ENCODE data around the gene PALD1. TPM values are rescaled to one million over a fixed set of nuclear protein-coding genes. Genes with fewer than 3 reads are reported as not detected.

Gene PALD1
- polyA plus RNA-seq, 1 of the 3 experiments (the other 2 are of a cell fraction), result 0.16 TPM

DNA sequence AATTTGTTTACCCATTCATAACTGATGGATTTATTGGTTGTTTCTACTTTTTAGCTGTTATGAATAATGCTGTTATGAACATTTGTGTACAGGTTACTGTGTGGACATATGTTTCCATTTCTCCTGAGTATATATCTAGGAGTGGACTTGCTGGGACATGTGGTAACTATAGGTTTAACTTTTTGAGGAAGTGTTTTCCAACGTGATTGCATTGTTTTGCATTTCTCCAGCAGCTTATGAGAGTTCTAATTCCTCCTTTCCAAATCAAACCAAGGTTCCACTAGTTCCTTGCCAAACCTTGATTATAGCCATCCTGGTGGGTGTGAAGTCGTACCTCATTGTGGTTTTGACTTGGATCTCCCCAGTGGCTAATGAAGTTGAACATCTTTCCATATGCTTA, 126.6 kb downstream of the PALD1 start:
- Histone ChIP-seq H3K9me2 (no peaks in the 10 kb centered on the region), H3K36me3 (replicated peaks in 1 of 2; ENCODE audit: control insufficient read depth in 1 of 2, insufficient read depth in 2 of 2, low read length in 1 of 2) (no peaks in the 10 kb centered on the region), H4K20me1 (ENCODE audit: insufficient read depth) (no peaks in the 10 kb centered on the region), H3F3A (replicated peaks; ENCODE audit: insufficient read depth) (no peaks in the 10 kb centered on the region), H3K27me3 (ENCODE audit: insufficient read depth) (no peaks in the 10 kb centered on the region), H3K9ac (no peak overlapping the region), H3K9me3 (no peaks in the 10 kb centered on the region), H3K4me2 (no peak overlapping the region), H3K27ac (ENCODE audit: low read depth in 2 of 2, low read length in 1 of 2) (no peak overlapping the region), H2AFZ (ENCODE audit: low read depth) (no peak overlapping the region), H3K4me1 (ENCODE audit: control insufficient read depth in 1 of 2, insufficient read depth in 2 of 2, low read depth in 1 of 2, low read length in 1 of 2) (peaks cover 0 to 5% of the 10 kb centered on the region in 2 experiments; a peak in 1 of 4 replicates), H3K4me3 (ENCODE audit: low read depth in 2 of 2, low read length in 1 of 2) (no peak overlapping the region), H3K79me2 (ENCODE audit: insufficient read depth) (no peaks in the 10 kb centered on the region)
- POLR2A ChIA-PET, result no interaction called here
- DNase-seq, result no peak
- TF ChIP-seq, protein P1, sequence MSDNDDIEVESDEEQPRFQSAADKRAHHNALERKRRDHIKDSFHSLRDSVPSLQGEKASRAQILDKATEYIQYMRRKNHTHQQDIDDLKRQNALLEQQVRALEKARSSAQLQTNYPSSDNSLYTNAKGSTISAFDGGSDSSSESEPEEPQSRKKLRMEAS (IDR thresholded peaks at IDR 0.05; ENCODE audit: low read depth), result no peak
- TF ChIP-seq CHD2 (IDR thresholded peaks at IDR 0.05; ENCODE audit: low read length, partially characterized antibody), result no peak
- no peak for TF ChIP-seq FOSL2 (IDR thresholded peaks at IDR 0.05; ENCODE audit: borderline replicate concordance, low read depth)
- TF ChIP-seq, protein P2, sequence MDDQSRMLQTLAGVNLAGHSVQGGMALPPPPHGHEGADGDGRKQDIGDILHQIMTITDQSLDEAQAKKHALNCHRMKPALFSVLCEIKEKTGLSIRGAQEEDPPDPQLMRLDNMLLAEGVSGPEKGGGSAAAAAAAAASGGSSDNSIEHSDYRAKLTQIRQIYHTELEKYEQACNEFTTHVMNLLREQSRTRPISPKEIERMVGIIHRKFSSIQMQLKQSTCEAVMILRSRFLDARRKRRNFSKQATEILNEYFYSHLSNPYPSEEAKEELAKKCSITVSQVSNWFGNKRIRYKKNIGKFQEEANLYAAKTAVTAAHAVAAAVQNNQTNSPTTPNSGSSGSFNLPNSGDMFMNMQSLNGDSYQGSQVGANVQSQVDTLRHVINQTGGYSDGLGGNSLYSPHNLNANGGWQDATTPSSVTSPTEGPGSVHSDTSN (IDR thresholded peaks at IDR 0.05), result no peak
- TF ChIP-seq GABPA (IDR thresholded peaks at IDR 0.05; ENCODE audit: low read depth), result no peak
- TF ChIP-seq, protein P3, sequence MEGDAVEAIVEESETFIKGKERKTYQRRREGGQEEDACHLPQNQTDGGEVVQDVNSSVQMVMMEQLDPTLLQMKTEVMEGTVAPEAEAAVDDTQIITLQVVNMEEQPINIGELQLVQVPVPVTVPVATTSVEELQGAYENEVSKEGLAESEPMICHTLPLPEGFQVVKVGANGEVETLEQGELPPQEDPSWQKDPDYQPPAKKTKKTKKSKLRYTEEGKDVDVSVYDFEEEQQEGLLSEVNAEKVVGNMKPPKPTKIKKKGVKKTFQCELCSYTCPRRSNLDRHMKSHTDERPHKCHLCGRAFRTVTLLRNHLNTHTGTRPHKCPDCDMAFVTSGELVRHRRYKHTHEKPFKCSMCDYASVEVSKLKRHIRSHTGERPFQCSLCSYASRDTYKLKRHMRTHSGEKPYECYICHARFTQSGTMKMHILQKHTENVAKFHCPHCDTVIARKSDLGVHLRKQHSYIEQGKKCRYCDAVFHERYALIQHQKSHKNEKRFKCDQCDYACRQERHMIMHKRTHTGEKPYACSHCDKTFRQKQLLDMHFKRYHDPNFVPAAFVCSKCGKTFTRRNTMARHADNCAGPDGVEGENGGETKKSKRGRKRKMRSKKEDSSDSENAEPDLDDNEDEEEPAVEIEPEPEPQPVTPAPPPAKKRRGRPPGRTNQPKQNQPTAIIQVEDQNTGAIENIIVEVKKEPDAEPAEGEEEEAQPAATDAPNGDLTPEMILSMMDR (IDR thresholded peaks at IDR 0.05), result no peak
- TF ChIP-seq, protein P4, sequence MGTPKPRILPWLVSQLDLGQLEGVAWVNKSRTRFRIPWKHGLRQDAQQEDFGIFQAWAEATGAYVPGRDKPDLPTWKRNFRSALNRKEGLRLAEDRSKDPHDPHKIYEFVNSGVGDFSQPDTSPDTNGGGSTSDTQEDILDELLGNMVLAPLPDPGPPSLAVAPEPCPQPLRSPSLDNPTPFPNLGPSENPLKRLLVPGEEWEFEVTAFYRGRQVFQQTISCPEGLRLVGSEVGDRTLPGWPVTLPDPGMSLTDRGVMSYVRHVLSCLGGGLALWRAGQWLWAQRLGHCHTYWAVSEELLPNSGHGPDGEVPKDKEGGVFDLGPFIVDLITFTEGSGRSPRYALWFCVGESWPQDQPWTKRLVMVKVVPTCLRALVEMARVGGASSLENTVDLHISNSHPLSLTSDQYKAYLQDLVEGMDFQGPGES (IDR thresholded peaks at IDR 0.05; ENCODE audit: low read depth, low read length), result no peak
- no peak for TF ChIP-seq POLR2AphosphoS5 (IDR thresholded peaks at IDR 0.05; ENCODE audit: low read depth, low read length)
- TF ChIP-seq TEAD4 (IDR thresholded peaks at IDR 0.05; ENCODE audit: borderline replicate concordance, insufficient read depth), result no peak
- TF ChIP-seq RCOR1 (IDR thresholded peaks at IDR 0.05; ENCODE audit: low read length), result no peak
- TF ChIP-seq, protein P5, sequence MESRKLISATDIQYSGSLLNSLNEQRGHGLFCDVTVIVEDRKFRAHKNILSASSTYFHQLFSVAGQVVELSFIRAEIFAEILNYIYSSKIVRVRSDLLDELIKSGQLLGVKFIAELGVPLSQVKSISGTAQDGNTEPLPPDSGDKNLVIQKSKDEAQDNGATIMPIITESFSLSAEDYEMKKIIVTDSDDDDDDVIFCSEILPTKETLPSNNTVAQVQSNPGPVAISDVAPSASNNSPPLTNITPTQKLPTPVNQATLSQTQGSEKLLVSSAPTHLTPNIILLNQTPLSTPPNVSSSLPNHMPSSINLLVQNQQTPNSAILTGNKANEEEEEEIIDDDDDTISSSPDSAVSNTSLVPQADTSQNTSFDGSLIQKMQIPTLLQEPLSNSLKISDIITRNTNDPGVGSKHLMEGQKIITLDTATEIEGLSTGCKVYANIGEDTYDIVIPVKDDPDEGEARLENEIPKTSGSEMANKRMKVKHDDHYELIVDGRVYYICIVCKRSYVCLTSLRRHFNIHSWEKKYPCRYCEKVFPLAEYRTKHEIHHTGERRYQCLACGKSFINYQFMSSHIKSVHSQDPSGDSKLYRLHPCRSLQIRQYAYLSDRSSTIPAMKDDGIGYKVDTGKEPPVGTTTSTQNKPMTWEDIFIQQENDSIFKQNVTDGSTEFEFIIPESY (IDR thresholded peaks at IDR 0.05; ENCODE audit: borderline replicate concordance, low read depth), result no peak
- TF ChIP-seq SMC3 (IDR thresholded peaks at IDR 0.05; ENCODE audit: low read depth, low read length), result no peak
- CTCF ChIA-PET, result interaction anchor here (1.5 kb wide), 1 partner anchor 19 kb away, joined by 6 read pairs; no protein-coding TSS in a partner anchor
- WGBS (ENCODE audit: low lambda C conversion rate), result 31% methylated on average over 2 of the region's 2 CpGs

Measured in SK-N-SH (cell line).